NT2/D1 (cell line): ENCODE measurements around the gene CDC42BPG.

ENCODE experiments used
- DNase-seq: peaks from one replicate; pipeline ENCODE4 v3.0.0-alpha.2; 2011; ENCODE audit warnings: low read depth, low spot score
- H3K27me3 ChIP-seq: 2 replicates; pipeline ENCODE4 v1.6.0; 2011; ENCODE audit warnings: mild to moderate bottlenecking; ENCODE audit not compliant: insufficient read length, insufficient read depth
- H3K36me3 ChIP-seq: 2 replicates; pipeline ENCODE4 v1.6.1; 2011; ENCODE audit warnings: mild to moderate bottlenecking, low read length, mixed read lengths; ENCODE audit not compliant: insufficient read depth, insufficient read length
- H3K4me1 ChIP-seq: 2 replicates; pipeline ENCODE4 v1.5.1; 2011; ENCODE audit not compliant: insufficient read depth, insufficient read length
- H3K4me3 ChIP-seq: 2 replicates; pipeline ENCODE4 v1.5.1; 2011; ENCODE audit warnings: low read depth; ENCODE audit not compliant: insufficient read length
- H3K9ac ChIP-seq: 2 replicates; pipeline ENCODE4 v1.6.0; 2011; ENCODE audit warnings: low read depth; ENCODE audit not compliant: insufficient read length
- H3K9me3 ChIP-seq: 2 replicates; pipeline ENCODE4 v1.5.1; 2011; ENCODE audit warnings: mild to moderate bottlenecking, low read length; ENCODE audit not compliant: insufficient read depth
- SUZ12 ChIP-seq: IDR thresholded peaks from 2 replicates; pipeline ENCODE4 v1.6.1; 2011; ENCODE audit not compliant: insufficient read length, insufficient read depth; ENCODE audit errors: extremely low read depth
- YY1 ChIP-seq: IDR thresholded peaks from 2 replicates; pipeline ENCODE4 v1.6.1; 2011; ENCODE audit not compliant: insufficient read length, insufficient read depth
- ZNF274 ChIP-seq: IDR thresholded peaks from 2 replicates; pipeline ENCODE4 v1.6.1; 2011; ENCODE audit warnings: mild to moderate bottlenecking, low read depth, low read length

CDC42BPG gene

GRCh38 chr11:64839335-64839734 is 5.1 kb downstream of the CDC42BPG start:
- peaks cover 26% of the 10 kb centered on the region for H3K4me1 ChIP-seq
- H3K9ac ChIP-seq, result no peak overlapping the region
- DNase-seq, result no peak
- H3K27me3 ChIP-seq, result no peaks in the 10 kb centered on the region
- H3K36me3 ChIP-seq, result peaks cover 43% of the 10 kb centered on the region
- no peaks in the 10 kb centered on the region for H3K9me3 ChIP-seq
- TF ChIP-seq SUZ12 (no peak), ZNF274 (no peak), YY1 (no peak)
- no peak overlapping the region for H3K4me3 ChIP-seq

GRCh38 chr11:64838600-64839334 is 5.7 kb downstream of the CDC42BPG start:
- no peak overlapping the region for H3K9ac ChIP-seq
- H3K4me3 ChIP-seq, result no peak overlapping the region
- DNase-seq, result no peak
- H3K4me1 ChIP-seq, result peaks cover 22% of the 10 kb centered on the region
- no peaks in the 10 kb centered on the region for H3K27me3 ChIP-seq
- peaks cover 48% of the 10 kb centered on the region for H3K36me3 ChIP-seq
- TF ChIP-seq YY1 (no peak), ZNF274 (no peak), SUZ12 (no peak)
- H3K9me3 ChIP-seq, result no peaks in the 10 kb centered on the region

DNA sequence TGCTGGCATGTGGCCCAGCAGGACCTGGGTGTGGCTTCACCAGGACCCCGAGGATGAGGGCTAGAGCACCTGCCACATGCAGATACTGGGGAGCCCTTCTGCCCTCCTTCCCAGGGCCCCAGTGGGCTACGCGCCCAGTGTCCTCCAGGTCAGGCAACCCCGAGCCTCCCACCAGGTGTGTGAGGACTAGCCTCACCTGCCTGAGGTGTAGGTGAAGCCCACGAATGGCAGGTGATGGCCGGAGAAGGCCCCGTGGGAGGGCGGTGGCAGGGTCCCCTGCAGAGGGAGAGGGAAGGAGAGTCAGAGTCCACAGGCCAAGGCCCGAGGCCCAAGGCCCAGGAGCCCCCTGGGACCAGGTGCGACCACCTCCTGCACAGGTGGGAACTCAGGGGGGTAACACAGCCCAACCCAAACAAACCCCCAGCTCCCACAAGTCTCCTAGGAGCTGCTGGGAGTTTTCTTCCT is 6.5 kb downstream of the CDC42BPG start:
- Histone ChIP-seq H3K36me3 (peaks cover 57% of the 10 kb centered on the region), H3K4me3 (no peak overlapping the region)
- TF ChIP-seq ZNF274 (no peak), SUZ12 (no peak), YY1 (no peak)

GRCh38 chr11:64836448-64837072 is 7.9 kb downstream of the CDC42BPG start:
- DNase-seq, result no peak
- Histone ChIP-seq H3K36me3 (peaks cover 67% of the 10 kb centered on the region), H3K9ac (no peak overlapping the region), H3K4me3 (no peak overlapping the region), H3K9me3 (no peaks in the 10 kb centered on the region), H3K4me1 (peaks cover 6% of the 10 kb centered on the region), H3K27me3 (no peaks in the 10 kb centered on the region)
- TF ChIP-seq SUZ12 (no peak), ZNF274 (no peak), YY1 (no peak)

More for the DNA sequence above, 6.5 kb downstream of the CDC42BPG start:
- Histone ChIP-seq H3K4me1 (peaks cover 17% of the 10 kb centered on the region), H3K9me3 (no peaks in the 10 kb centered on the region), H3K27me3 (no peaks in the 10 kb centered on the region), H3K9ac (no peak overlapping the region)
- no peak for DNase-seq

DNA sequence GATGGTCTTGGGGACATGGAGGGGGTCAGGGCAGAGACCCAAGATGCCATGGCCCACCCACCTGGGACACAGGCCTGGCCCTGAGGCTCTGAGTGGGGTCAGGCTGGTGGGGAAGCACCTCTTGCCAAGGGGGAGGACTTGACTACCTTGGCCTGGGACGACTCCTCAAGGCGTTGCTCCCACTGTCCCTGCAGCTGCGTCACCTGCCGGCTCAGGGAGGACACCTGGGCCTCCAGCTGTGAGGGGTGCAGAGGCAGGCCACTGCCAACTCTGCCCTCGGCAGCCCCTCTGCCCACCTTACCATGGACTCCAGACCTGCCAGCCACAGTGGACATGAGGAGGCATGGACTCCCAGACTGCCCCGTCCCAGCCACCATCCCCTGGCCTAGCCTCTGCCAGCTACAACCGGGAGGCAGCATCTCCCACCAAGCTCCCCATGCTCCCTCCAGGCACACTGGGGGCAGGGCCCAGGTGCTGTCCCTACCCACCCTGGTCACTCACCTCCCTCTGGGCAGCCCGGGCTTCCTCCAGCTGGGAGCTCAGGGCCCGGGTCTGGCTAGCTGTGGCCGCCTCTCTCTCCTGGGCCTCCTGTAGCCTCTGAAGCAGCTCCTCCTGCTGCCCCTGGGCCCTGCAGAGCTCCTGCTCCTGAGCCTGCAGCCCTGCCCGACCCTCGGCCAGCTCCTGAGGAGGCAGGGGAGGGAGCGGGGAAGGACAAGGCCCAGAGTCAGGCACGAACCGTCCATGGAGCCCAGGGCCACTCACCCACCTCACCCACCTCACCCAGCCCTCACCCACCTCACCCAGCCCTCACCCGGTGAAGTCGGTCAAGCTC is 8.6 kb downstream of the CDC42BPG start:
- DNase-seq, result no peak
- H3K9ac ChIP-seq, result no peak overlapping the region
- H3K9me3 ChIP-seq, result no peaks in the 10 kb centered on the region
- no peak for TF ChIP-seq SUZ12
- no peak for TF ChIP-seq ZNF274
- no peak for TF ChIP-seq YY1
- no peaks in the 10 kb centered on the region for H3K27me3 ChIP-seq
- peaks cover 5% of the 10 kb centered on the region for H3K4me1 ChIP-seq
- H3K36me3 ChIP-seq, result peaks cover 72% of the 10 kb centered on the region
- H3K4me3 ChIP-seq, result no peak overlapping the region

DNA sequence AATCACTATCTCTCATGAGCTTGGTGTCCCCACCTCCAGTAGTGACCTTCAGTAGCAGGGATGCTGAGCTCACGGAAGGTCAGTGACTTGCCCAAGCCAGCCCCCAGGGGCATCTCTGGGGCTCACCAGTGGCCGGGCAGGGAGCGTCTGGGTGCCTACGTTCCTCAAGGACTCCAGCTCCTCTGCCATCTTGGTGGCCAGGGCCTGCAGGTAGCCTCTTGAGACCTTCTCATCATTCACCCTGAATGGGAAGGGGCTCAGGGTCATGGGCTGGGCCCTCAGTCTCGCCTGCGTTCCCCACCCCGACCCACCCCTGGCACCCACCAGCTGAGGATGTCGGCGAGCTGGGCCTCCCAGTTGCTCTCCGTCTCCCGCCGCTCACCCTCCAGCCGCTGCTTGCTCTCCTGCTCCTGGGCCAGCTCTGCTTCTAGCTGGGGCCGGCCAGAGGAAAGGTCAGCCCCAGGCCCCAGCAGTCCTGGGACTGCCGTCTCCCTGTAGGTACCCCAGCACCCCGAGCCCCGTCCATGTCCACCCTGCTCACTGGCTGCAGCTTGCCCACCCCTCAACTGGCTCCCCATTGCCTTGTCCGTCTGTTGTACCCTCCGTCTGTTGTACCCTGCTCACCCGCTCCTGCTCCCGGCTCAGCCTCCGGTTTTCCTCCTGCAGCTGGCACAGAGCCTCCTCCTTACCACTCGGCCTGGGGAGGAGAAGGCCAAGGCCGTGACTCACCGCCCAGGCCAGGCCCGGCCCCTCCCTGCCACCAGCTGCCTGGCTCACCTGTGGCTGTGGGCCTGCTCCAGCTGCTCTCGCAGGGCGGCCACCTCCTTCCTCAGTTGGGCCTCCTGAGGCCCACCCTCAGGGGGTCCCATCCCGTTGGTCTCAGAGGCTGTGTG is 9.5 kb downstream of the CDC42BPG start:
- TF ChIP-seq SUZ12 (no peak), ZNF274 (no peak), YY1 (no peak)
- Histone ChIP-seq H3K9ac (no peak overlapping the region), H3K4me3 (no peak overlapping the region), H3K36me3 (peaks cover 78% of the 10 kb centered on the region), H3K27me3 (no peaks in the 10 kb centered on the region), H3K9me3 (no peaks in the 10 kb centered on the region), H3K4me1 (peaks cover 5% of the 10 kb centered on the region)
- no peak for DNase-seq
